ENCODE results near the gene CCSER2.

DNA sequence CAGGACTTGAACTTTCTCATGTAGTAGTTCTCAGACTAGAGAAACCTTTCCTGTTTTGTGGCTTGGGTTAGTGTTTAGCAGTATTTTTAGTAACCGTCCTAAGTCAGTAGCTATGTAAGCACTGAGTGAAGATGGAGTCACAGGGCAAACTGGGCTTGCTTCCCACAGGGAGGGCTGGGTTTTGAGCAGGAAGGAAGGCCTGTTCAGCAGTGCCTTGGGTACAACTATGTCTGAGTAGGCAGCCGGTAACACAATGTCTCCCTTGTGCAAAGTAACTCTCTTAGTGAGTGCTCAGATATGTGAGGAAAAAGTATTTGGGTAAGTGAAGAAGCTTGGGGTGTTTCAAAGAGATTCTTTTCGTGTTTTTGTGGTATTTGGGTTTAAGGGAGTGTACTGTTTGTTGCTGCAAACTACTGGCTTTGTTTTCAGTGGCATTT, 96.4 kb downstream of the CCSER2 start:
- no peak for TF ChIP-seq SNAI2 (CRISPR knock-in tag; IDR thresholded peaks at IDR 0.05)
- no peak for TF ChIP-seq TCF4 (CRISPR knock-in tag; IDR thresholded peaks at IDR 0.05; ENCODE audit: borderline replicate concordance)
- TF ChIP-seq ESRRG (CRISPR knock-in tag; IDR thresholded peaks at IDR 0.05) = no peak
- TF ChIP-seq, protein P1, sequence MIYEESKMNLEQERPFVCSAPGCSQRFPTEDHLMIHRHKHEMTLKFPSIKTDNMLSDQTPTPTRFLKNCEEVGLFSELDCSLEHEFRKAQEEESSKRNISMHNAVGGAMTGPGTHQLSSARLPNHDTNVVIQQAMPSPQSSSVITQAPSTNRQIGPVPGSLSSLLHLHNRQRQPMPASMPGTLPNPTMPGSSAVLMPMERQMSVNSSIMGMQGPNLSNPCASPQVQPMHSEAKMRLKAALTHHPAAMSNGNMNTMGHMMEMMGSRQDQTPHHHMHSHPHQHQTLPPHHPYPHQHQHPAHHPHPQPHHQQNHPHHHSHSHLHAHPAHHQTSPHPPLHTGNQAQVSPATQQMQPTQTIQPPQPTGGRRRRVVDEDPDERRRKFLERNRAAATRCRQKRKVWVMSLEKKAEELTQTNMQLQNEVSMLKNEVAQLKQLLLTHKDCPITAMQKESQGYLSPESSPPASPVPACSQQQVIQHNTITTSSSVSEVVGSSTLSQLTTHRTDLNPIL (CRISPR knock-in tag; IDR thresholded peaks at IDR 0.05; ENCODE audit: low read depth) = no peak
- TF ChIP-seq OSR1 (CRISPR knock-in tag; IDR thresholded peaks at IDR 0.05) = no peak
- no peak for TF ChIP-seq ZNF565 (CRISPR knock-in tag; conservative IDR thresholded peaks at IDR 0.05; ENCODE audit: low read depth)
- no peak for TF ChIP-seq CSDC2 (CRISPR knock-in tag; IDR thresholded peaks at IDR 0.05)
- no peak for TF ChIP-seq ZFP30 (CRISPR knock-in tag; IDR thresholded peaks at IDR 0.05)
- TF ChIP-seq ZFP3 (CRISPR knock-in tag; IDR thresholded peaks at IDR 0.05) = 0 out of 2 replicates have a peak, but pooled peaks have one; percentile 50
- TF ChIP-seq ARNTL (CRISPR knock-in tag; IDR thresholded peaks at IDR 0.05; ENCODE audit: borderline replicate concordance, low read depth) = no peak
- no peak for TF ChIP-seq ZC3H10 (CRISPR knock-in tag; IDR thresholded peaks at IDR 0.05)
- TF ChIP-seq TOX (CRISPR knock-in tag; IDR thresholded peaks at IDR 0.05; ENCODE audit: borderline replicate concordance) = no peak
- no peak for TF ChIP-seq RARB (CRISPR knock-in tag; IDR thresholded peaks at IDR 0.05)
- TF ChIP-seq, protein P2, sequence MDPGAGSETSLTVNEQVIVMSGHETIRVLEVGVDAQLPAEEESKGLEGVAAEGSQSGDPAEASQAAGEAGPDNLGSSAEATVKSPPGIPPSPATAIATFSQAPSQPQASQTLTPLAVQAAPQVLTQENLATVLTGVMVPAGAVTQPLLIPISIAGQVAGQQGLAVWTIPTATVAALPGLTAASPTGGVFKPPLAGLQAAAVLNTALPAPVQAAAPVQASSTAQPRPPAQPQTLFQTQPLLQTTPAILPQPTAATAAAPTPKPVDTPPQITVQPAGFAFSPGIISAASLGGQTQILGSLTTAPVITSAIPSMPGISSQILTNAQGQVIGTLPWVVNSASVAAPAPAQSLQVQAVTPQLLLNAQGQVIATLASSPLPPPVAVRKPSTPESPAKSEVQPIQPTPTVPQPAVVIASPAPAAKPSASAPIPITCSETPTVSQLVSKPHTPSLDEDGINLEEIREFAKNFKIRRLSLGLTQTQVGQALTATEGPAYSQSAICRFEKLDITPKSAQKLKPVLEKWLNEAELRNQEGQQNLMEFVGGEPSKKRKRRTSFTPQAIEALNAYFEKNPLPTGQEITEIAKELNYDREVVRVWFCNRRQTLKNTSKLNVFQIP (CRISPR knock-in tag; IDR thresholded peaks at IDR 0.05; ENCODE audit: borderline replicate concordance, low read depth) = no peak

Measured in SK-N-SH treated with all-trans-retinoic acid at 6 μM for 48 hours (cell line).